ENCODE data around the gene TMC1. TPM values are rescaled to one million over a fixed set of nuclear protein-coding genes. Genes with fewer than 3 reads are reported as not detected.

The TMC1 gene
- total RNA-seq, 4 donors from 2014 or later = 0.32 TPM; not detected in 3

DNA sequence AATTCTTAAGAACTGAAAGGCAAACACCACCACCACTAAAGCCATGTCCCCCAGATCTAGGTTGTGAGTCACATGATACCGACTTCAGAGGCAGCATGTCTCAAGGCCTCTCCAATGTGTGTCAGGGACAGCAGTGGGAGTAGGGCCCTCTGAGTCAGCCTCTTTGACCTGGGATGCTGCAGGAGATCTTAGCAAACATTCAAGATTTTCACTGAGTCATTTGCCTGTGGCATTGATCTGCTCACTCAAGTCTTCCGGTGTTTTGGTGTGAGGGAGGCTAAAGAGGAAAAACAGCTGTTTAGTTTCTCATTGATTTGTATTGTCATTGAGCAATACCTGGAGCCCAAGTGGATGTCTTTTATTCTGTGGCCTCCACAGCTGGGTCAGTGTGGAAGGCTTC is 36.1 kb downstream of the TMC1 start:
- H3K27ac ChIP-seq = no peak overlapping the region
- no peak overlapping the region for H3K4me3 ChIP-seq
- TF ChIP-seq POLR2AphosphoS5 (IDR thresholded peaks at IDR 0.05) = peak in 1 of 3 donors; percentile 31
- TF ChIP-seq POLR2A (IDR thresholded peaks at IDR 0.05) = no peak
- H3K27me3 ChIP-seq = no peaks in the 10 kb centered on the region
- peaks cover 10 to 16% (median 12%) of the 10 kb centered on the region in 4 donors for H3K4me1 ChIP-seq
- H3K36me3 ChIP-seq = no peaks in the 10 kb centered on the region
- no peaks in the 10 kb centered on the region for H3K9me3 ChIP-seq
- WGBS, 2 donors (ENCODE audit: low coverage in 1 of 2) = 66 to 73% methylated on average over 2 of the region's 2 CpGs
- peak; percentile 23 for DNase-seq
- in situ Hi-C loops (cut with MboI; ENCODE audit: low pct_ligation_motif_present in 1 of 4, low pct_unique_long_range_greater_than_20kb in 1 of 4, low sequenced_read_pairs in 3 of 4) = loop anchor here in 1 of 4 donors (25.0 kb wide), 1 partner anchor 95 kb away; no protein-coding TSS in a partner anchor
- intact Hi-C loops (cut with DNase I; ENCODE audit: low total_unique reads) = no loop called here

DNA sequence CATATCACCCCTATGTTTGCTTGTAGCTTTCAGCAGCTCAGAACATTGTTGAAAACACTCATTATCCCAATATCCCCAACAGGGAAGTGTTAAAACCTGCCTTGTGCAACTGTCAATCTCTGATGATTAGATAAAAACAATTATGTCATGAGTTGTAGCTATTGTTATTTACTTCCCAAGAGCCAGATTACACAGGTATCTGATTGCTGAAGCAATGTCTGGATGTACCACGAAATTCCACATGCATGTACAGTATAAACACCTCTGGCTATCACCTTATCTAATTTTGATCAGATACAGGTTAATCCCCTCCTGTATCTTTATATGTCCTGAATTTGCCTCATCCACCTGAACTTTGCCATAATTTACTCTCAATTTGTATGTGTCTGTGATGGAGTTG is 38.7 kb downstream of the TMC1 start:
- TF ChIP-seq POLR2A (IDR thresholded peaks at IDR 0.05) (no peak), POLR2AphosphoS5 (IDR thresholded peaks at IDR 0.05) (no peak), EP300 (IDR thresholded peaks at IDR 0.05; ENCODE audit: low read depth) (no peak)
- TF ChIP-seq, protein P1, sequence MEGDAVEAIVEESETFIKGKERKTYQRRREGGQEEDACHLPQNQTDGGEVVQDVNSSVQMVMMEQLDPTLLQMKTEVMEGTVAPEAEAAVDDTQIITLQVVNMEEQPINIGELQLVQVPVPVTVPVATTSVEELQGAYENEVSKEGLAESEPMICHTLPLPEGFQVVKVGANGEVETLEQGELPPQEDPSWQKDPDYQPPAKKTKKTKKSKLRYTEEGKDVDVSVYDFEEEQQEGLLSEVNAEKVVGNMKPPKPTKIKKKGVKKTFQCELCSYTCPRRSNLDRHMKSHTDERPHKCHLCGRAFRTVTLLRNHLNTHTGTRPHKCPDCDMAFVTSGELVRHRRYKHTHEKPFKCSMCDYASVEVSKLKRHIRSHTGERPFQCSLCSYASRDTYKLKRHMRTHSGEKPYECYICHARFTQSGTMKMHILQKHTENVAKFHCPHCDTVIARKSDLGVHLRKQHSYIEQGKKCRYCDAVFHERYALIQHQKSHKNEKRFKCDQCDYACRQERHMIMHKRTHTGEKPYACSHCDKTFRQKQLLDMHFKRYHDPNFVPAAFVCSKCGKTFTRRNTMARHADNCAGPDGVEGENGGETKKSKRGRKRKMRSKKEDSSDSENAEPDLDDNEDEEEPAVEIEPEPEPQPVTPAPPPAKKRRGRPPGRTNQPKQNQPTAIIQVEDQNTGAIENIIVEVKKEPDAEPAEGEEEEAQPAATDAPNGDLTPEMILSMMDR (IDR thresholded peaks at IDR 0.05) = no peak
- WGBS, 2 donors (ENCODE audit: low coverage in 1 of 2) = 84% methylated on average over 1 of the region's 1 CpG; no CpG with 5 or more reads in 1 of the 2 donors
- in situ Hi-C loops (cut with MboI; ENCODE audit: low pct_ligation_motif_present in 1 of 4, low pct_unique_long_range_greater_than_20kb in 1 of 4, low sequenced_read_pairs in 3 of 4) = loop anchor here in 1 of 4 donors (25.0 kb wide), 1 partner anchor 98 kb away; no protein-coding TSS in a partner anchor

DNA sequence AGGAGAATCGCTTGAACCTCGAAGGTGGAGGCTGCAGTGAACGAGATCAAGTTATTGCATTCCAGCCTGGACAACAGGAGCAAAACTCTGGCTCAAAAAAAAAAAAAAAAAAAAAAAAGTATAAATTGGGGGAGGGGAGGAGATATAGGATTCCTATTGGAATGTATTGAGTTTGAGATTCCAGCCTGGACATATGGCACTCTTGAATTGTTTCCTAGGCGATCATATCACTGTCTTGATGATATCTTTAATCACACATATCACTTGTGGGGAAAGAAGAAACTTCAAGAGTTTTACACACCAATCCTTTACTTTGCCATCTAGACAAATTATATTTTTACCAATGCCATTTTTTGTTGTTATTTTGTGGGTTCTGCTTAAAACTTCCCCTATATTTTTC is 42.4 kb downstream of the TMC1 start:
- in situ Hi-C loops (cut with MboI; ENCODE audit: low pct_ligation_motif_present in 1 of 4, low pct_unique_long_range_greater_than_20kb in 1 of 4, low sequenced_read_pairs in 3 of 4) = loop anchor here in 1 of 4 donors (25.0 kb wide), 1 partner anchor 102 kb away; no protein-coding TSS in a partner anchor
- peaks cover 0 to 11% (median 0%) of the 10 kb centered on the region in 4 donors for H3K4me1 ChIP-seq

More for the DNA sequence above, 38.7 kb downstream of the TMC1 start:
- H3K27me3 ChIP-seq = no peaks in the 10 kb centered on the region
- DNase-seq = no peak
- no peaks in the 10 kb centered on the region for H3K9me3 ChIP-seq
- intact Hi-C loops (cut with DNase I; ENCODE audit: low total_unique reads) = no loop called here
- no peak overlapping the region for H3K27ac ChIP-seq
- H3K36me3 ChIP-seq = no peaks in the 10 kb centered on the region
- H3K4me1 ChIP-seq = peaks cover 0 to 10% (median 0%) of the 10 kb centered on the region in 4 donors
- H3K4me3 ChIP-seq = no peak overlapping the region

DNA sequence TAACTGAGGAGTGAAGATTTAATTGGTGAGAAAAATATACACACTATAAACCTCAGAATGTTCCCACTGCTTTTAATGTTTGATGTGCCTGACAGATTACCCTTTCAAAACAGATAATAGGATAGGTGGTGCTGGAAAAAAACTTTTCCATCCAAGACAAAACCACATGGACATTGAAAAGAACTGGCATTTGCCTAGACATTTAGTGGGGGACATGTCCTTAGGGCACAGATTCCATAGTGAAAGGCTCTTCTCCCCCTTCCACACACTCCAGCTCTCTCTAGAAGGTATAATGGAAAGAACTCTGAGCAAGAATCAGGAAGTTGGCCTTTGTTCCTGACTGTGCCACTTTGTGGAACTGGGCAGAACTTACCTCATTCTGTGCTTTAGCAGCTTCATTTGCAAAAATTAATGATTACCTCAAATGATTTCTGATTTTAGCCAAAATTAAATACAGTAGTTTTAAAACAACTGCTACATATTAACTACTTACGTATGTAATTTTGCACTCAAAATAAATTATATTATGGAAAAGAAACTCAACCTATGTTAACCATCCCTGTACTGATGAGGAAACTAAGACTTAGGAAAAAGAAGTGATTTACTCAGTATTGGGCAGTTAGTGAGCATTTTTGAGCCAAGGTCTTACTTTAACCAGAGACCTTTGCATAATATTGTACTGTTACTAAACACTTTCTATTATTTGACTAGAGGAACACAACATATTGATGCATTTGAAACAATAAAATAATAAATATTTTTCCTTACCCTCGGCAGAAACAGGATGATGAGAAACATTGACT is 43.3 kb downstream of the TMC1 start:
- no peak for DNase-seq
- WGBS, 2 donors (ENCODE audit: low coverage in 1 of 2) = 67 to 68% methylated on average over 2 of the region's 2 CpGs
- TF ChIP-seq POLR2A (IDR thresholded peaks at IDR 0.05) (no peak), EP300 (IDR thresholded peaks at IDR 0.05; ENCODE audit: low read depth) (no peak), POLR2AphosphoS5 (IDR thresholded peaks at IDR 0.05) (no peak)
- TF ChIP-seq, protein P1 (IDR thresholded peaks at IDR 0.05) = no peak
- in situ Hi-C loops (cut with MboI; ENCODE audit: low pct_ligation_motif_present in 1 of 4, low pct_unique_long_range_greater_than_20kb in 1 of 4, low sequenced_read_pairs in 3 of 4) = loop anchor here in 1 of 4 donors (25.0 kb wide), 1 partner anchor 102 kb away; no protein-coding TSS in a partner anchor
- intact Hi-C loops (cut with DNase I; ENCODE audit: low total_unique reads) = no loop called here
- H3K27ac ChIP-seq = no peak overlapping the region
- H3K36me3 ChIP-seq = no peaks in the 10 kb centered on the region
- H3K4me3 ChIP-seq = no peak overlapping the region
- no peaks in the 10 kb centered on the region for H3K27me3 ChIP-seq
- H3K9me3 ChIP-seq = no peaks in the 10 kb centered on the region
- H3K4me1 ChIP-seq = peaks cover 0 to 11% (median 0%) of the 10 kb centered on the region in 4 donors

More for the DNA sequence above, 42.4 kb downstream of the TMC1 start:
- no peak overlapping the region for H3K4me3 ChIP-seq
- intact Hi-C loops (cut with DNase I; ENCODE audit: low total_unique reads) = no loop called here
- no peaks in the 10 kb centered on the region for H3K9me3 ChIP-seq
- no peaks in the 10 kb centered on the region for H3K36me3 ChIP-seq
- no peak for DNase-seq
- no peaks in the 10 kb centered on the region for H3K27me3 ChIP-seq
- TF ChIP-seq, protein P1 (IDR thresholded peaks at IDR 0.05) = no peak
- no peak for TF ChIP-seq POLR2AphosphoS5 (IDR thresholded peaks at IDR 0.05)
- TF ChIP-seq POLR2A (IDR thresholded peaks at IDR 0.05) = no peak
- no peak for TF ChIP-seq EP300 (IDR thresholded peaks at IDR 0.05; ENCODE audit: low read depth)
- no peak overlapping the region for H3K27ac ChIP-seq
- WGBS, 2 donors (ENCODE audit: low coverage in 1 of 2) = 90% methylated on average over 1 to 4 of the region's 4 CpGs

Measured in transverse colon (tissue), 4 donors.